Activated CD4-positive, alpha-beta T cell treated with anti-CD3 and anti-CD28 coated beads, Interleukin-10, Interleukin-2, amounts not matched to agents 100 ng/mL and 50 ng/mL, durations not matched to agents 16 hours and 8 hours (primary cell): ENCODE data around the gene ANP32B.
"Not testable (repeated sequence)": the region's sequence is repeated elsewhere in the genome, so short reads cannot be mapped to it uniquely, and the experiment has no call there.

Experiments used
- DNase-seq: peaks from one replicate; pipeline ENCODE4 v3.0.0-alpha.2; 2020

Gene ANP32B

DNA sequence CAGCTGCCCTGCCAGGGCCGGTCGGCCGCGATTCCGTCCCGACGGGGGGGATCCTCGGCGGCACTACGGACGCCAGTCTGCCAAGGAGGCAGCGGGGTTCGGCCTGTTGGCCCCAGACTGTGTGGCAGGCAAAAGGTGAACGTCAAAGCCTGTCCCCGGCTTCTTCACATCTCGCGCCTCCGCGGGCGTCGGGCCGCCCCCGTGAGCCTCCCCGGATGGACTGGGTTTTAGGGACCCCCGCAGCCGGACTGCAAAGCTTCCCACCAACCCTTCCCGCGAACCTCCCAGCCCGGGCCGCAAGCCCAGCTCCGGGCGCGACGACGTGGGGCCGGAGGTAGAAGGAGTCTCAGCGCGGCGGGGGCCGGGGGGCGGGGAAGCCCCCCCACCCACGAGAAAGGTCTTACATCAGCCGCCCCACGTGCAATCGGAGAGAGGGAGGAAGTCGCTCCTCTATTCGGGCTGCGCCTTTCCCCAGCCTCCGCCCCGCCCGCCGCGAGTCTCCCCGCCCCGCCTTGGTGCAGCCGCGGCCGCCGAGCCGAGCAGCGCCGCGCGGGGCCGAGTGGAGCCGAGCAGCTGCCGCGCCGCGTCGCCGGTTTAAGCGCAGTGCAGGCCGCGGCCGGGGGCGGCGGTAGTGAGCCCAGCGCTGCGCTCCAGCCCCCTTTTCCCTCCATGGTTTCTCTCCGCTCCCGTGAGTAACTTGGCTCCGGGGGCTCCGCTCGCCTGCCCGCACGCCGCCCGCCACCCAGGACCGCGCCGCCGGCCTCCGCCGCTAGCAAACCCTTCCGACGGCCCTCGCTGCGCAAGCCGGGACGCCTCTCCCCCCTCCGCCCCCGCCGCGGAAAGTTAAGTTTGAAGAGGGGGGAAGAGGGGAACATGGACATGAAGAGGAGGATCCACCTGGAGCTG is at the start of gene ANP32B:
TSS of gene ANP32B (plus strand) at position 659 of the 906 bp plus-strand sequence. CDS start at position 874, 215 bp downstream.
- DNase-seq: peak; percentile 97

DNA sequence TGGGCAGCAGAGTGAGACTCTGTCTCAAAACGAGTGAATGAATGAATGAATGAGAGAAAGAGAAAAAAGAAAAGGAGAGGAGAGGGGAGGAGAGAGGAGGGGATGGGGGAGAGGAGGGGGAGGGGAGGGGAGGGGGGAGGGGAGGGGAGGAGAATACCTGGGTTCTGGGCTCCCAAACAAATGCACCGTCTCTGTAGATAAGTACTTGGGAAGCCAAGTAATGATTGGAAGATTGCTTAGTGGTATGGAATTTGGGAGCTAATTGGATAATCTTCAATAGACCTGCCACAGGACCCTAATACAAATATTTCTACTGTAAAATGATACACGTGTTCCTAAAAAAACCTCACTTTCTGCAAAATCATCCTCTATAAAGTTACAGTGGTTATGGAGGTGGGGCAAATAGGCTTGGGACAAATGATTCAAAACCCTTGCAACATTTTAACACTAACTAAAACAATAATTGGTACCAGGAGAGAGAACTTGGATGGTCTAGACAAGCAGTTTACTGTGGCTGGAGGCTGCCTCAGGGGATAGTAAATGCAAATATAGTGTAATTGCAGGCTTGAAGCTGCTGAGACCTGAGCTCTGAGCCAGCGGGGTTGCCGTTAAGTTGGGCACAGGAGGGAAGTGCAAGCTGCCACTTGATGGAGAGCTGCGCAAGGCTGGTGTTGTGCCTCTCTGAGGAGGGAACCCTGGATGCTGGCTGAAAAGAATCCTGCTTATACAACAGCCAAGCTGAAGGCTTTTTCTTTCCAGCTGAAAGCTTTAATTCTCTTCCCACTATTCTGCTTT is 48.6 kb upstream of the ANP32B start:
- DNase-seq: no peak

DNA sequence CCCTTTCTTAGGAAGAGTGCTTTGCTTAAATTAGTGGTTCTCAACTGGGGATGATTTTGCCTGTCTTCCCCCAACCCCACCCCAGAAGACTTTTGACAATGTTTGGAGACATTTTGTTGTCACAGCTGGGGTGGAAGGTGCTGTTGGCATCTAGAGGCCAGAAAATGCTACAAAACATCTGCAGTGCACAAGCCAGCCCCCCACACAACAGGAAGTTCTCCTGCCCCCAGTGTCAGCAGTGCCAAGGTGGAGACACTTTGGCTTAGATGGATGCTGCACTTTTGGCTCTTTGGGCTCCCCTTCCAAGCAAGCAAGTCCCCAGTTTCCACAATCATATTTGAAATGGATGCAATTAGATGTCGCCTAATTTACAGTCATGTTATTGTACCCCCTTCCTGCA is 47.9 kb upstream of the ANP32B start:
- no peak for DNase-seq

DNA sequence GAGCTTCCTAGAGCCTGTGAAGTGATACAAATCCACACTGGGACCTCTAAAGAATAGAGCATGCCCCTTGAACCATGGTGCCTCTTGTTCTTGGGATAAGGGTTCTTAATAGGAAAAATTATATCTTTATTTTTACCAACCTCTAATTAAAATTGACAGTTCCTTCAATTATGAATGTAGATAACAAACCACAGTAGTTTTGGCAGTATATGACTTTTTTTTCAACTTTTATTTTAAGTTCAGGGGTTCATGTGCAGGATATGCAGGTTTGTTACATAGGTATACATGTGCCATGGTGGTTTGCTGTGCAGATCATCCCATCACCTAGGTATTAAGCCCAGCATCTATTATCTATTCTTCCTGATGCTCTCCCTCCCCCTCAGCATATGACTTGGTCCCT is 46.1 kb upstream of the ANP32B start:
- no peak for DNase-seq

DNA sequence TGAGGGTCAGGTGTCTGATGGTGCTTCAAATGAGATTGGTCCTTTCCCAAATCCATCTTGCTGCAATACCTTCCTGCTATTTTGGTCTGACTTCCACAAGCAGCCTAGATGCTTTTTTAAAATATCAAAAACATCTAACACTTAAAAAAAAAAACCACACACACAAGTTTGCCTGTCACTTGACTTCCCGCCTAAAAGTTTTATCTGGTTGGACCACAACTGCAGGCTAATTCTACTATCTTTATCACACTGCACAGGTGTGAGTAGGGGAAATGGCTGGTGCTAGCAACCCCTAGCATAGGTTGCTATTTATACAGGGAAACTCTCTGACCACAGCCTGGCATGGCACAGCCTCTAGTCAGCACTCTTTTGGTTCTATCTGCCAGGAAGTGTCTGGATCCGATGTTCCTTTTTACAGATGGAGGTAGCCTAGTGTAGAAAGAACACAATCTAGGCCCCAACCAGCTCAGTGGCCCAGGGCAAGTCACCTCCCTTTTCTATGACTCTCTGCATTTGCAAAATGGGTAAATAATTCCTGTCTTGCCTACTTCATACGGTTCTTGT is 45.0 kb upstream of the ANP32B start, which contains the start of gene HEMGN:
TSS of gene HEMGN (minus strand) at position 92 of the 564 bp plus-strand sequence. CDS start at position 56, 36 bp downstream.
- DNase-seq: peak; percentile 35

DNA sequence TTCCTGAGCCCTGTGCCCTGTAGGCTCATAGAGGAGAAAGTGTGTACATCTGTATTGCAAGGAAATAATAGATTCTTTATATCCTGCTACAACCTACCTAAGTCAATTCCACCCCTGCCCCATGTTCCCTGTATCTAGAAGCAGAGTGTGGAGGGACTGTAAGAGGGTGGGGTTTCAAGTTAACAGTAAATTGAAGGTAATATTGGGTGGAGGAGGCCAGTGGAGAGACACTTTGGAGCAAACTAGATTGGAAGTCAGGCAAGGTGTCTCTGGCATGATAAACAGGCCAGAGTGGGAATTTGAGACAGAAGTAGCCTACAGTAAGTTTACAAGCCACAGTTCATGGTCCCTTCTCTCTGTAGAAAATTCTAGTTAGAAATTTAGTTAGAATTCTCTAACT is 42.9 kb upstream of the ANP32B start:
- DNase-seq: no peak

DNA sequence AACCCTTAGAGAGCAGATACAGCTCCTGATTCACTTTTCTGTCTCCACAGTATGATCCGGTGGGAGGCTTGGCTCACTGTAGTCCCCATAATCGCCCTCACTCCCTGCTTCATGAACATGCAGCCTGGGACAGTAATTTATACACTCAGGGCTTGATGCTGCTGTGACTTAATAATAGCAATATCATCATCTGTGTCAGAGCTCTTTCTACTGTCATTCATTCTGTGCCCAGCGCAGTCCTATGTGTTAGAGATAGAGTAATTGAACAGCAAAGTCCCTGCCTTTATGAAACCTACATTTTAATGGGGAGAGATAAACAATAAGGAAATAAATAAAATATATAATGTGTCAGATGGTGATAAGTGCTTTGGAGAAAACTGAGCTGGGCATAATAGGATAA is 42.4 kb upstream of the ANP32B start:
- no peak for DNase-seq

DNA sequence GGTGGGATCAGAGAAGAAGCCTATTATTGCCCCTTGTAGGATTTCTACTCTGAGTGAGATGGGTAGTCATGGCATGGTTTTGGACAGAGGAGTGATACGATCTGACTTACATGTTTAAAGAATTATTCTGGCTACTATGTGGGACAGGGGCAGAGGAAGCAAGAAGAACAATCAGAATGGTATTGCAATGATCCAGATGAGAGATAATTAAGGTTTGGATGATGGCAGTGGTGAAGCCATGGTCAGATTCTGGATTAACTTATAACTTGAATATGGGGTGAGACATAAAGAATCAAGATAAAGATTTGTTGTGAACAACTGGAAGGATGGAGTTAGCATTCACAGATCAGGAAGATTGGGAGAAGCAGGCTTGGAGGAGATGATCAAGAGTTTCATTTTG is 41.8 kb upstream of the ANP32B start:
- DNase-seq: no peak

DNA sequence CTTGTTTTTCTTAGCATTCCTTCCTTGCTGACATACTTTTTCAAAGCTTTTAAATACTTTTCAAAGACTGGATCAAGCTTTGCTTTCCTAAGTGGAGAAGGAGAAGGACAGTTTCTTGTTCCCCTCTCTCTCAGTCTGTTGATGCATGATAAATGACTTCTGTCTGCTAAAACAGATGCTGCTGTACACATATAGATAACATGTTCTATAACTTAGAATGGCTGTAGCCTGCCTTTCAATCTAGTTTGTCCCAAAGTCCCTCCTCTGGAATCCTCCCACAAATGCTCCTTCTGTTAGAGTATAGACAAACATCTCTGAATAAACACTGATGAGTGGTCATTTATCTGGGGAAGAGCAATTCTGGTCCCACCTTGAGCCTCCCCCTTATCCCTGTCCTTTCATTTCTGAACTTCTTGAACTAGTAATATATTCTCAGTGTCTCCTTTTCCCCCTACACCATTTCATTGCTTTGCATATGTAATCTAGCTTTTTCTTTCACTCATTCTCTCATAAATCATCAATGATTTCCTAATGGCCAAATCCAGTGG is 39.8 kb upstream of the ANP32B start:
- DNase-seq: no peak

DNA sequence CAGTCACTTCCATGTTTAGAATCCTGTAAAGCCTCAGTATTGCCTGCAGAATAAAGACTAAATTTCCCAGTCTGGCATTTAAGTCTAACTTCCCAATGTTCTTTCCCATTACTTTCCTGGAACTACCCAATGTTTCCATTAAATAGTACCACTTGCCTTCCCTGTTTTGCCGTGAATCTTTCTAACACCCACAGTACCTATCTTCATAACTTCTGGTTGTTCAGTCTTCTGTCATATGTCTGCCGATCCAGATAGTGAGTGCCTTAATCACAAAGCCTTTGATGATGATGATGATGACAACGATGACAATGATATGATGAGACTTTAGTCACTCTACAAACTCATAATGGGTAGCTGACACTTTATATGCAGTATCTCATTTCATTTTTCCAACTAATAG is 38.5 kb upstream of the ANP32B start:
- DNase-seq: no peak

DNA sequence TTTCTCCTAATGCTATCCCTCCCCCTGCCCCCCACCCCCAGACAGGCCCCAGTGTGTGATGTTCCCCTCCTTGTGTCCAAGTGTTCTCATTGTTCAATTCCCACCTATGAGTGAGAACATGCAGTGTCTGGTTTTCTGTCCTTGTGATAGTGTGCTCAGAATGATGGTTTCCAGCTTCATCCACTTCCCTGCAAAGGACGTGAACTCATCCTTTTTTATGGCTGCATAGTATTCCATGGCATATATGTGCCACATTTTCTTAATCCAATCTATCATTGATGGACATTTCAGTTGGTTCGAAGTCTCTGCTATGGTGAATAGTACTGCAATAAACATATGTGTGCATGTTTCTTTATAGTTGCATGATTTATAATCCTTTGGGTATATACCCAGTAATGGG is 37.7 kb upstream of the ANP32B start:
- not testable (repeated sequence) for DNase-seq

DNA sequence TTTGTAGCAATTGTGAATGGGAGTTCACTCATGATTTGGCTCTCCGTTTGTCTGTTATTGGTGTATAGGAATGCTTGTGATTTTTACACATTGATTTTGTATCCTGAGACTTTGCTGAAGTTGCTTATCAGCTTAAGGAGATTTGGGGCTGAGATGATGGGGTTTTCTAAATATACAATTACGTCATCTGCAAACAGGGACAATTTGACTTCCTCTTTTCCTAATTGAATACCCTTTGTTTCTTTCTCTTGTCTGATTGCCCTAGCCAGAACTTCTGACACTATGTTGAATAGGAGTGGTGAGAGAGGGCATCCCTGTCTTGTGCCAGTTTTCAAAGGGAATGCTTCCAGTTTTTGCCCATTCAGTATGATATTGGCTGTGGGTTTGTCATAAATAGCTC is 36.0 kb upstream of the ANP32B start:
- DNase-seq: not testable (repeated sequence)

DNA sequence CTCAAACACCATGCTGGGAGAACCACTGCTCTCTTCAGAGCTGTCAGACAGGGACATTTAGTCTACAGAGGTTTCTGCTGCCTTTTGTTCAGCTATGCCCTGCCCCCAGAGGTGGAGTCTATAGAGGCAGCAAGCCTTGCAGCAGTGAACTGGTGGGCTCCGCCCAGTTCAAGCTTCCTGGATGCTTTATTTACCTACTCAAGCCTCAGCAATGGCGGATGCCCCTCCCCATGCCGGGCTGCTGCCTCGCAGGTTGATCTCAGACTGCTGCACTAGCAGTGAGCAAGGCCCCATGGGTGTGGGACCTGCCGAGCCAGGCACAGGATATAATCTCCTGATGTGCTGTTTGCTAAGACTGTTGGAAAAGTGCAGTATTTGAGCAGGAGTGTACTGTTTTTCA is 32.3 kb upstream of the ANP32B start:
- DNase-seq: not testable (repeated sequence)

DNA sequence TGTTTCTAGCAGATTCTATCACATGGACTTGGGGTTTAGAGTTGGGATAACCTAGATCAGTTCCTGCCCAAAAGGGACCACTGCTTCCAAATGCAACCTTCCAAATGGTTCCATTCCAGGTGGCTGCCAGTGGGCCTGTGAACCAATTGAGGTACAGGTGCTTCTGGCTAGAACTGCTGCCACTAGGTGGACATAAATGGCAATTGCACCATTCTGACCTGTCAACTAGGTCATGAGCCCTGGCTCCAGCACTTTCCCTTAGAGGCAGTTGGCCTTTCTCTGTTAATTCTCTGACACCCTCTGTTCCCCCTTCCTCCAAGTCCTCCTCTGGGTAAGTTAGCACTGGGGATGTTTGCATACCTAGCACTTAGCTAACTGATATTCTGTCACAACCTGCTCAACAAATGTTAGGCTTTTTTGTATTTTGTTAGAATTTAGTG is 28.6 kb upstream of the ANP32B start:
- DNase-seq: peak; percentile 66

DNA sequence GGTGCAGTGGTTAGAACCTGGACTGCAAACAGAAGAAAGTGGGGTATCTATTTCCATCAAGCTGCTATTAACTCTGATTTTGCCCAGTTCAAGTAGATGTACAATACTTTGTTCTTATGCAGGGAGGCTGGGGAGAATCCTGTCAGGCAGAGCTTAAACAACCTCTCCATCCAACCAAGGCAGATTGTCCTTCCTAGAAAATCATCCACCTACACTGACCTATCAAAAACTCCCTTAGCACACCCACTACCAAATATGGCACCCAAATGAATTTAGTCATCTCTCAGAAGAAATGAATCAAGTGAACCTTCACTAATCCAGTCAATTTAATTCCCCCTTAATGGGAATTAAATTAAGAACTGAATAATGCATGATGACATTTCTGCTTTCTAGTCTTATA is 26.8 kb upstream of the ANP32B start:
- no peak for DNase-seq

DNA sequence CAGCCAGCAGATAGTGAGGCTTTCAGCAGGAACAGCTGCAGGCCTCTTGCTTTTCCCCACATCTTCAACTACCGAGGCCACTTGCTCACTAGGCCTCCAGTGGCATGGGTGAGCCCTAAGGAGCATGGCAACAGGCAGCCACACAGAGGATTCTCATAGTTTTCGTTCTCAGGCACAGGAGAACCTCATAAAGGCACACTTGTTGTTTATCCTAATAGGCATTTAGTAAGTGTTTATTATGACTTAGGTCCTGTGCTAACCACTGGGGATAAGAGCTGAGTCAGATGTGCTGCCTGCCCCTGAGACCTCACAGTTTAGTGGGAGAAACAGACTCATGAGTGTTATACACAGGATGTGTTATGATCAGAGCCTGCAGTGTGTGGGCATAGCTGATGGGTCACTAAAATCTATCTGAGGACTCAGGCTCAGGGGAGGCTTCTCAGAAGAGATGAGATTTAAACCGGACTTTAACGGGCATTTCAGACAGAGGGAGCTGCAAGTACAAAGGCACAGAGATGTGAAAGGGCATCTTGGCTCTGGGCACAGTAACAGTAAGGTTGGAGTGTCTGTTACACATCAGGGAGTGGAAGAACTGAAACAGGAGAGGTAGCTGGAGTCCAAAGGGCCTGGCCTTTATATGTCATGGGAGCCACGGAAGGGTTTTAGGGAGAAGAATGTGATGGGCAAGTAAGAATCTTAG is 24.2 kb upstream of the ANP32B start:
- no peak for DNase-seq

DNA sequence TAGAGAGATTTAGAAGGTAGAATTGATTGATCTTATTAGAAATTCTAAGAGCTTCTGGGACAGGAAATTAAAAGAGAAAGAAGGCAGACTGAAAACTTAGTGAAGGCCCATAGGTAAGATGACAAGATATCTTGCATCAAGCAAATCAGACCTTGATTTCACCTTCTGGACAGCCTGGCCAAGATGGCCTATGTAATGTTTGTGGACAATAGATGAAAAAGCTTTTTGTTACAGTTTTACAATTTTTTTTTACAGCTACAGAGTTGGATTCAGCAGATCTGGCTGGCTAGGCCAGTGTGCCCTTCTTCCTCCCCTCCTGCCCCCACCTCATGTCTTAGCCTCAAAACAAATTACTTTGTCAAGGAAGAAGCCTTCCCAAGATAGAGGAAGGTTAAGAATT is 23.6 kb upstream of the ANP32B start:
- DNase-seq: no peak

DNA sequence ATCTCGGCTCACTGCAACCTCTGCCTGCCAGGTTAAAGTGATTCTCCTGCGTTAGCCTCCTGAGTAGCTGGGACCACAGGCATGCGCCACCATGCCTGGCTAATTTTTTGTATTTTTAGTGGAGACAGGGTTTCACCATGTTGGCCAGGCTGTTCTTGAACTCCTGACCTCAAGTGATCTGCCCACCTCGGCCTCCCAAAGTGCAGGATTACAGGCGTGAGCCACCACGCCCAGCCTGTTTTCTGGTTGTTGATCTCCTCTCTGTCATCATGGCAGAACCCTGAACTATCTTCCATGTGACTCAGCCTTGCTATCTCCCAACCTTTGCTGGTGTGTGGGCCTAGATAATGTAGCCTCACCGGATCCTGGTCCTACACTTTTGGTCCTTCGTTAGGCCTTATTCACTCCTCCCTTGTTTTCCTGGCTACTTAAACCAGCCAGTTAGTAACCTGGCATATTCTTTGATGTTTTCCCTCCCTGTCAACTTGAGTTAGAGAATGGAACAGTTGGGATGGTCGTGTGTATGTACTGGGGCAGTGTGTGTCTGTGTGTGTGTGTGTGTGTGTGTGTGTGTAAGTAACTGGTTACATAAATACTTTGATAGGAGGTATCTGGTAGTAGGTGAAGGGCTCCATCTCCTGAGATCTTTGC is 22.3 kb upstream of the ANP32B start:
- not testable (repeated sequence) for DNase-seq

DNA sequence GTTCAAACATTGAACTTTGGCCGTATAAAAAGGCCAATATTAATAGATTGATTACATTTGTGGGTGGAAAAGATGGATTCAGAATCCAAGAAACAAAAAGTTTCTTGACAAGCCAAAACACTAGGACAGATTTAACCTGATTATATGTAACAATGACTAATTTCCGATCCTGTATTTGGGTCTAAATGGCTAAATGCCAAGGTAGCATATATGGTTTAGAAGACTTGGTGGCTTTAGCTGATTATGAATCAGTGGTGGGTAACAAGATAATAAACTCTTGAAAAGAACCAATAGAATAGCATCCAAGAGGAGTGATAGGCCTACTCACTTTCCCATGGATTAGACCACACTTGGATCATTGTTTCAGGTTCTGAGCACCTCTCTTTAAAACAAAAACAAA is 21.8 kb upstream of the ANP32B start:
- no peak for DNase-seq

DNA sequence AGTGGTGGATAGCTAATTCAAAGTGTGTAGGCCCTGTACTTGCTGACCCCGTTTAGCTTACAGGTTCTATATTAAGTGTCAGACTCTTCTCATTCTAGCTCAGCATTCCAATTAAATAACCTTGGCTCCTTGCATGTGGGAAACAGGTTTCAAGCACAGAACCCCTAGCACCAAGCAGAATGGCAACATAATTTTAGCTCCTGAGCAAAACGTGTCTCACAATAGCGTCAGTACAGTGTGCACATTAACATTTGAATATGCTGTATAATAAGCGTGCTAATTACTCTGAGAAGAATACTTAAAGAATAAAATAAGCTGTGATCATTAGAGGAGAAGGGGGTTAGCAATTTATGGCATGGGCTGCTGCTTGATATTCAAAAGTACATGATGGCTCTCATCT is 21.0 kb upstream of the ANP32B start:
- no peak for DNase-seq

DNA sequence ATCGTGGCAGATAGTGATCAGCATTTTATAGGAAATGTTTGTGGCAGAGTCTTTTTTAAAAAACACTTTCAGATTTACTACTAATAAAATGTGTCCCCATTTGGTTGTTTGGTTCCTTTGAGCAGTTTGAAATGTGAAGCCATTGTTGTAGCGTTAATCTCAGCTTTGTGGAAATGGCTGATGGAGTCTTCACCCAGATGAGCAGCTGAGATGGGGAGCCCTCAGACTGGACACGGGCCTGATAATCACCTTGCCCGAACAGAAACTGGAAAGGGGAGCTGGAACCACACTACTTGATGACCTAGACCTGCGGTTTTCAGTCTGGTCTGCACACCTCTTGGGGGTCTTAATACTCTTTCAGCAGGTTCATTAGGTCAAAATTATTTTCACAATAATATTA is 20.6 kb upstream of the ANP32B start:
- no peak for DNase-seq

DNA sequence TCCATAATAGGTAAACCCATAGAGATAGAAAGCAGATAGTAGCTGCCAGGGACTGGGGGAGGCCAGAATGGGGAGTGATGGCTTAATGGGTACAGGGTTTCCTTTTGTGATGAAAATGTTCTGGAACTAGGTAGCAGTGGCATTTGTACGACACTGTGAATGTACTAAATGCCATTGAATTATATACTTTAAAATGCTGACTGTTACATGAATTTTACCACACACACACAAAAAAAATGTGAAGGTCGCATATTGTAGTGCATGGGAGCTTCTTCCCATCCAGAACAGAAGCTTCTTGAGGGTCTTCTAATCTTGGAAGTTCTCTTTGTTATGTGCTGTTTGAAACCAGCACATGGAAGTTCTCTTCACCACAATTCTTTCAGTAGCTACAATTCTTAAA is 19.9 kb upstream of the ANP32B start:
- DNase-seq: no peak
